Stimulated activated CD8-positive, alpha-beta memory T cell treated with anti-CD3 and anti-CD28 coated beads, Interleukin-12 subunit alpha, Interleukin-12 subunit beta, amount 100 ng/mL, for 24 hours (primary cell): ENCODE results near the gene TOP2A.
"Not testable (repeated sequence)": the region's sequence is repeated elsewhere in the genome, so short reads cannot be mapped to it uniquely, and the experiment has no call there.

Source experiments
- DNase-seq: peaks from one replicate; pipeline ENCODE4 v3.0.0-alpha.2; 2020; ENCODE audit errors: extremely low read depth

The TOP2A gene

DNA sequence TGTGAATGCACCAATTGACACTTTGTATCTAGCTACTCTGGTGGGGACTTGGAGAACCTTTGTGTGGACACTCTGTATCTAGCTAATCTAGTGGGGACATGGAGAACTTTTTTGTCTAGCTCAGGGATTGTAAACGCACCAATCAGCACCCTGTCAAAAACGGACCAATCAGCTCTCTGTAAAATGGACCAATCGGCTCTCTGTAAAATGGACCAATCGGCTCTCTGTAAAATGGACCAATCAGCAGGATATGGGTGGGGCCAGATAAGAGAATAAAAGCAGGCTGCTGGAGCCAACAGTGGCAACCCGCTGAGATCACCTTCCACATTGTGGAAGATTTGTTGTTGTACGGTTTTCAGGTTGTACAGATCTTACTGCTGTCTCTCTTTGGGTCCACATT is 41.2 kb downstream of the TOP2A start:
- not testable (repeated sequence) for DNase-seq

GRCh38 chr17:40375786-40376185 is 41.9 kb downstream of the TOP2A start:
- not testable (repeated sequence) for DNase-seq

- no peak for DNase-seq
These were observed 42.7 kb downstream of the TOP2A start for GRCh38 chr17:40374821-40375498.

DNA sequence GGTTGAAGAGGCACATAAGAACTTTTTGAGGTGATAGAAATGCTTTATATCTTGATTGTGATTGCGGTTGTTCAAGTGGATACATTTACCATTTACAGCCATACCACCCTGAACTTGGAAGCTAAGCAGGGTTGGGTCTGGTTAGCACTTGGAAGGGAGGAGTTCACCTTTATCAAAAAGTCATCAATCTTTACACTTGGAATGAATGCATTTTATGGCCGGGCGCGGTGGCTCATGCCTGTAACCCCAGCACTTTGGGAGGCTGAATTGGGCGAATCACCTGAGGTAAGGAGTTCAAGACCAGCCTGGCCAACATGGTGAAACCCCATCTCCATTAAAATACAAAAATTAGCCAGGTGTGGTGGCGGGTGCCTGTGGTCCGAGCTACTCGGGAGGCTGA is 43.7 kb downstream of the TOP2A start:
- DNase-seq = no peak

DNA sequence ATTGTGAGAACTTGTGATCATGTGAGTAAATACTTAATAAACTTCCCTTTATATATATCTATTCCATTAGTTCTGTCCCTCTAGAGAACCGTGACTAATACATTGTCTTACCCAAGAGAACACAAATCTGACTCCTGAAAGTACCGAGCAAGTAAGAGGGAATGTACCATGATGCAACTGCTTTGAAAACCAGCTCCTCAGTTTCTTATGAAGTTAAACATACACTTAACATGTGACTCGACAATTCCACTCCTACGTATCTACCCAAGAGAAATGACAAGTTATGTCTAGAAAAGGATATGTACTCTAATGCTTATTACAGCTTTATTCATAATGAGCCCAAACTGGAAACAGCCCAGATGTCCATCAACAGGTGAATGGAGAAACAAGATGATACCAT is 44.4 kb downstream of the TOP2A start:
- DNase-seq = no peak

- DNase-seq = not testable (repeated sequence)
These were observed 45.1 kb downstream of the TOP2A start for GRCh38 chr17:40372644-40373043.

GRCh38 chr17:40372031-40372430 is 45.7 kb downstream of the TOP2A start:
- no peak for DNase-seq

DNA sequence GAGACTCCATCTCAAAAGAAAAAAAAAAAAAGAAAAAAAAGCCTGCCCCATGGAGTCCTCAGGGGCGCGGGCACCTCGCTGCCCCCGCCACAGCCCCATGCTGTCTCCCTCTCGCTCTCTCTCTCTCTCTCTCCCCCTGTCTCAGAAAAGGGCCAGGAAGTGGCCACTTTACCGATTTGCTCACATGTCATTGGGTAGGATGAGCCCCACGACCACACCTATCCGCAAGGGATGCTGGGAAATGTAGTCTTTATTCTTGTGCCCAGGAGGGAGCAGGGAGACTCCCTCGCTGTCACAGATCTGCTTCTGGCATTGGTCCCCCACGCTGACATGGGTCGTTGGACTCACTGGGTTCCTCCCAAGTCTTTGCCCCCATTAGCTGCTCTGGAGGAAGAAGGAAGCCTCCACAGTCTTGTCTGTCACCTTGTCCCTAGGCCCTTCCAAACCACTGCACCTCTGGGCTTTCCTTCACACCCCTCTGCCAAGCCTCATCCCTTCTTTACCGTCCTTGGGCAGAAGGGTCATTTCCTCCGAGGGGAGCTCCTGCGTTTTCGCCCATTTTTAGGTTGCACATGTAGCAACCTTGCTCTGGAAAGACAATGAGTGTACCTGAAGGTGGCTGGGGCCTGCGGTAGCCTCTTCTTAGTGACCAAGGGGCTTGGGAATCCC is 46.3 kb downstream of the TOP2A start:
- DNase-seq = no peak

DNA sequence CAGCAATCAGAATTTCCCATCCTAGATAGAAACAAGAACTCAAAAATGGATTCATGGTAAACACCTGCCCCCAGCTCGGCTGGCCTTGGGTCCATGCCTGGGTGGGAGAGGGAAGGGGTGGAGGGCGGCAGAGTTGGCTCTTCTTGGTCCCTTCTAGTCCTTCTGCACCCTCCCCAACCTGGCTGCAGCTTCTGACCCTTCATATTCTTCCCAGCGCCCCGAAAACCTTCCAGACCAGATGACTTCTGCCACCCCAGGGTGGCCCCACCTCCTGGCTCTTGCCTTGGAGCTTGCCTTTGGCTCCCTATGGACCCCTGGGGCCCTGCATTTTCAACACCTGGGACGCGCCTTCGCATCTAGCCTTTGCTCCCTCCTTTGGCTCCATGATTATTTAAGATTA is 47.8 kb downstream of the TOP2A start:
- DNase-seq = no peak

GRCh38 chr17:40367728-40368127 is 50.0 kb downstream of the TOP2A start:
- DNase-seq = not testable (repeated sequence)

DNA sequence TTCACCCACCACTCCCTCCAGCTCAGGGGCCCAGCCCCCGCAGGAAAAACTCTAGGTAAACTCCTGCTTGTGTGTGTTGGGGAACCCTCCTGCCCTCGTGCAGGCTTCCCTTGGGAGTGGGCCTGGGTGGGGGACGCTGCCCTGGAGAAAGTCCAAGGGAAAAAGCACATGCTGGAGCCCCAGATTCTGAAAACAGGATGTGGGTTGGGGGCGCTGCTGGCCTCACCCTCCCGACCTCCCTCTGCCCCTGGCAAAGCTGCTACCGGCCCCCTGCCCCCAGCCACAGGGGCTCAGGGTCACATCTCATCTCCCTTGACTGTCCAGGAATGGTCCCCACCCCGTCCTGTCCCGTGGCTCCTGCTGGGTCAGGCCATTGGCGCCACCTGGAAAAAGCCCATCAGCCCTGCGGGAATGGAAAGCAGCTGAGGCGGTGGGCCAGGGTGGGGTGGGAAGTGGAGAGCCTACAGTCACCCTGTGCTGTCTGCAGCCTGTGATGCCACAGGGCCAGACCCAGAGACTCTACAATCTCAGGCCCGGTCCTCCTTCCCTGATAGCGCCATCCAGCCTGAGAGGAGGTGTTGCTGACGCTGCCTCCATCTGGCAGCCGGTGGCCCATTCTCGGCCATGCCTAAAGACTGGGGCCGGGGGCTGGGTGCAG is 50.7 kb downstream of the TOP2A start:
- no peak for DNase-seq

GRCh38 chr17:40366076-40366860 is 51.4 kb downstream of the TOP2A start:
- no peak for DNase-seq

DNA sequence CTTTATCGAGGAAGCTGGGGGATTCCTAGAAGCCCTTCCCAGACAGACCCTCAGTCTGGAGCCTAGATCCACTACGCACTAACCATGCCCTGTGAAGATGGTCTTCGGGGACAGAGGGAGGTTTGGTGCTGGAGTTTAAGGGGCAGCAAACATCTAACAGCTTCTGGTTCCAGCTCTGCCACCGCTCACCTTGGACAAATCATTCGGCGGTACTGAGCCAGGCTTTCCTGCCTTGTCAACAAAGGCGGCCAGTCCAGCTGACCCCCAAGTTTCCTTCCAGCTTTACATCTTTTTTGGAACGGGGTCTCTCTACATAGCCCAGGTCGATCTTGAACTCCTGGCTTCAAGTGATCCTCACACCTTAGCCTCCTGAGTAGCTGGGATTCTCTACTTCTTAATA is 52.8 kb downstream of the TOP2A start:
- DNase-seq = no peak

GRCh38 chr17:40364121-40364861 is 53.4 kb downstream of the TOP2A start, which contains the start of gene GJD3:
GJD3 (minus strand) TSS chr17:40364737; CDS start chr17:40363815, 922 bp downstream.
- no peak for DNase-seq

GRCh38 chr17:40363111-40363827 is 54.4 kb downstream of the TOP2A start:
- DNase-seq = no peak

GRCh38 chr17:40362696-40363110 is 55.0 kb downstream of the TOP2A start:
- DNase-seq = peak; percentile 55

DNA sequence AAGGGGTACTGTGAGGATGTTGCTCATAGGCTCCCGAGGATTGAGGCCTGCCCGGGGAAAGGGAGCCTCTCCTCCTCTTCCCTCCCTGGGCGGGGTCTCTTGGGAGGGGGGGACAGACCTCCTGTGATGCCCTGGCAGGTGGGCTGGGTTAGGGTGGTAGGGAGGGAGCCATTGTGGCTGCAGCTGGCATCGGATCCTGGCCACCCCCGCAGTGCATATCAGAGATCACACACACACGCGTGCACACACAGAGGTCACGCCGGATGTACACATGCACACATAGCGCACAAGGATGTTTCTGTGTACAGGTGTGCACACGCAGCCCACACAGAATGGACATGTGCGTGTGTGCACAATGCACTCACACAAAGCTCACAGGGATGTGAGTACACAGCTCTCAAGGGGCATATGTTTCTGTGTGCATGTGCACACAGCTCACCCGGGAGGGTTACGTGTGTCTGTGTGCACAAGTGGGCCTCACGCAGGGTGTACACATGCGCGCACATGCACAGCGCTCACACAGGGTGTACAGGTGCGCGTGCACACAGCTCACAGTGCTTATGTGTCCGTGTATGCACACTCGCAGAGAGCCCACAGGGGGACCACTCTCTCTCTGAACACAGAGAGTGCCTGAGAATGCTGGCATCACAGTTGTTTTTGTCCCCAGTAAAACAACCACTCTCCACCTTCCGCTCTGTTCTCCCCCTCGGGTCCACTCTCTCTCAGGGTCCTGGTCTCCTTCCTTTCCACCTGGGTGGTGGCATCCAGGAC is 55.6 kb downstream of the TOP2A start:
- no peak for DNase-seq

GRCh38 chr17:40361063-40361924 is 56.4 kb downstream of the TOP2A start:
- DNase-seq = no peak

DNA sequence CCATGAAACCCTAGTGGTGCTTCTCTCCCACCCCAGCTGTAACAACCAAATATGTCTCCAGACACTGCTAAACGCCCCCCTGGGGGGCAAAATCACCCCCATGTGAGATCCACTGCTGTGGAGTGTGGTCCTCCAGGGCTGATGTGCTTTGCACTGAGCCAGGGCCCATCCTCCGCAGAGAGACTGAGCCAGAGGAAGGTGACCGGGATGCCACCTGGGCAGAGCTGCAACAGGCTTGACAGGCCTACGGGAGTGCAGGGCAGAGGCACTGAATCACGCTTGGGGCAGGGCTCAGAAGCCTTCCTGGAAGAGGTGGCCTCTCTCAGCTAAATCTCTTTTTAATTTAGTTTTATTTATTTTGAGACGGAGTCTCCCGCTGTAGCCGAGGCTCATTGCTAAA is 57.6 kb downstream of the TOP2A start:
- DNase-seq = no peak
